ENCODE results near the gene SNF8.
"Not testable (repeated sequence)": the region's sequence is repeated elsewhere in the genome, so short reads cannot be mapped to it uniquely, and the experiment has no call there.

The SNF8 gene

GRCh38 chr17:48944515-48945260 is at the start of gene SNF8:
TSS of gene SNF8 (minus strand) at chr17:48944842. CDS start at chr17:48944734, 108 bp downstream.
- DNase-seq (ENCODE audit: low read depth): peak; percentile 48
- peak within 1 kb of the TSS; percentile 93 for H3K4me3 ChIP-seq (ENCODE audit: low read depth, low read length)

DNA sequence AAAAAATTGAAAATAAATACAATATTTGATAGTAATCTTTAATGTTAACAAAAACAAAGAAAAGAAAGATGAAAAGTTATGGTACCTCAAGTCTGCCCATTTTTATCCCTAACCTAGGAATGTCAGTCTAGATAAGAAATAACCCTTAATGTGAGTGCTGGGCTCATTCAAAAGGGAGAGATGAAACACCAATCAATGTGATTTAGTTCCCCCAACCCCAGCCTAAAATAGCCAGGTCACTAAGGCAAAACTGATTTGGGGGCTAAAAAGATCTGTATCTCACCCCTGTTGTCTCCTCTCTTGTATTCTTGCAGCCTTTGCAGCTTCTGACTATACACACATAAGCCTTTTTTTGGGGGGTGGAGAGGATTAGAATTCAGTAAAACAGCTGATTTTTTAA is 49.3 kb upstream of the SNF8 start:
- no peak for DNase-seq (ENCODE audit: low read depth)
- no peak overlapping the region for H3K4me3 ChIP-seq (ENCODE audit: low read depth, low read length)

DNA sequence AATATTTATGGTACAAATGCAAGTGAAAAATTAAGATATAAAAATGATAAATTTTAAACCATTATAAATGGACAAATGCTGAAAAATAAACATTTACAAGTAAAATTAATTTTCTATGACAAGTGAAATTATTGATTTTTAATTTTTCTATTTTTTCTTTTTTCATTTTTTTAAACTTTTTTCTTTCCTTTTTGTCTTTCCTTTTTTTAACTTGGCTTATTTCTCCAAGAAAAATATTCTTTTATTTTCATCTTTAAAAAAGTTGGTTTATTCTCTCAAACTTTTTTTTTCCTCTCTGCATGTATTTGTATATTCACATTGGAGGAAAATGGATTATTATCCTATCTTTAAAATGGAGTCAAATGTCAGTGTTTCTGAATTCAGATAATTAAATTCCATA is 48.7 kb upstream of the SNF8 start:
- DNase-seq (ENCODE audit: low read depth): no peak
- no peak overlapping the region for H3K4me3 ChIP-seq (ENCODE audit: low read depth, low read length)

DNA sequence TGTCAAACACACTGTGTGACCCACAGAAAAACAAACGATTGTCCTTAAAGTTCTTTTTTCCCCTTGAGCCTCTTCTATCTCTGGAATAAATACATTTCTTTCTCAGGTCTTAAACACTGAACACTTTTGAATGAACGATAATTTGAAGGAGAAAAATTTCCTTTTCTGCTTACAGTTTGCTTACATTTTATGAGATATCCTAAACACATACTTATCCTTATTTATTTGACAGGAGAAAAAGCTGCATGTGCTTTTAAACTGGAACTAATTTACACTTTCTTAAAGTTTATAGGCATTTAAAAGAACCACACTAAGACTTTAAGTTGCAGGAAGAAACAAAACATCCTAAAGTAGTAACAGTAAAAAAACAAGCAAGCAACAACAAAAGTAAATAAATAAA is 47.8 kb upstream of the SNF8 start:
- no peak overlapping the region for H3K4me3 ChIP-seq (ENCODE audit: low read depth, low read length)
- no peak for DNase-seq (ENCODE audit: low read depth)

- no peak for DNase-seq (ENCODE audit: low read depth)
- H3K4me3 ChIP-seq (ENCODE audit: low read depth, low read length): no peak overlapping the region
Observed at GRCh38 chr17:48990882-48991357, 46.3 kb upstream of the SNF8 start.

- no peak overlapping the region for H3K4me3 ChIP-seq (ENCODE audit: low read depth, low read length)
- no peak for DNase-seq (ENCODE audit: low read depth)
Observed at GRCh38 chr17:48989100-48989499, 44.5 kb upstream of the SNF8 start.

DNA sequence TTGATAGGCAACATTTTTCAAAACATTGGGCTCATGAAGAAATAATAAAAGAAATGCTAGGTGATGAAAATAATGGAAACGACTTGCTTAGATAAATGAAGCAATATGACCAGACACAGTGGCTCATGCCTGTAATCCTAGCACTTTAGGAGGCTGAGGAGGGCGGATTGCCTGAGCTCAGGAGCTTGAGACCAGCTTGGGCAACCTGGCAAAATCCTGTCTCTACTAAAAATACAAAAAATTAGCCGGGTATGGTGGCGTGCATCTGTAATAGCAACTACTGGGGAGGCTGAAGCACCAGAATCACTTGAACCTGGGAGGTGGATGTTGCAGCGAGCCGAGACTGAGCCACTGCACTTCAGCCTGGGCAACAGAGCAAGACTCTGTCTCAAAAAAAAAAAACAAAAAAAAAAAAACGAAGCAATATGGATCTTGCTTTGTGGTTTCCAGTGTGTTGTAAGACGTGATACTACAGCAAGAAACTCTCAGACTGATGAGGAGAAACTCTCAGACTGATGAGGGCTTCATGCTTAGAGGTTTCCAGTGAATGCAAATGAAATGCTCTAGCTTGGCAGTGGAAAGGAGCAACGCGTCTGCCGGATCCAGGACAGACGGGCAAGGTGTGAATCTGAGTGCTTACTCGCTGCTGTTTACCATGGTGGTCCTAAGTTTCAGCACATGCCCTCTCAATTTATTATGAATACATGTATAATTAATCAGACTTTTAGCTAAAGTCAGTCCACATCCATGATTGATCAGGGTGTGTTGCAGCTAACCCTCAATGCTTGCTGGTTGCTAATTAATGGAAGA is 41.0 kb upstream of the SNF8 start:
- H3K4me3 ChIP-seq (ENCODE audit: low read depth, low read length): no peak overlapping the region
- no peak for DNase-seq (ENCODE audit: low read depth)

GRCh38 chr17:48981927-48982539 is 37.4 kb upstream of the SNF8 start:
- no peak for DNase-seq (ENCODE audit: low read depth)
- H3K4me3 ChIP-seq (ENCODE audit: low read depth, low read length): no peak overlapping the region

DNA sequence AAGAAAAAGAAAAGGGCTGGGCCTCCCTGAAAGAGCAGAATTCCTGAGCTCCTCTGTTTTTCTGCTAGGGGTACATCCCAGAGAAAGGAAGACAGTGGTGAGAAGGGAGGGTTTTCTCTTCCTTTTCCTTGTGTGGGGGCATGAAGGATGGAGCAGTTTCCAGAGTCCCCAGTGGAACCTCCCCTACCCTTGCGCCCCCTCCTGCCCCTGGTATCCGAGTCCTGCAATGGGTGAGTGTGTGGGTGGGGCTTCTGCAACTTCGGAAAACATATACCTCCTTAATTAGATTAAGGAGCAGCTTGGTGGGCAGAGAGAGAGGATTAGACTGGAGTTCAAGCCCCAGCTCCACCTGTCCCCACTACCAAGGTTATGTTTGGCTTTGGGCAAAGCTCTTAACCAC is 29.2 kb upstream of the SNF8 start:
- H3K4me3 ChIP-seq (ENCODE audit: low read depth, low read length): no peak overlapping the region
- DNase-seq (ENCODE audit: low read depth): no peak

- H3K4me3 ChIP-seq (ENCODE audit: low read depth, low read length): peak overlapping the region; percentile 7
- no peak for DNase-seq (ENCODE audit: low read depth)
Observed at GRCh38 chr17:48972749-48973097, 28.1 kb upstream of the SNF8 start.

- H3K4me3 ChIP-seq (ENCODE audit: low read depth, low read length): no peak overlapping the region
- DNase-seq (ENCODE audit: low read depth): no peak
Observed at GRCh38 chr17:48970865-48971687, 26.4 kb upstream of the SNF8 start.

- H3K4me3 ChIP-seq (ENCODE audit: low read depth, low read length): no peak overlapping the region
- no peak for DNase-seq (ENCODE audit: low read depth)
Observed at GRCh38 chr17:48970224-48970623, 25.6 kb upstream of the SNF8 start.

GRCh38 chr17:48961516-48962233 is 17.0 kb upstream of the SNF8 start:
- H3K4me3 ChIP-seq (ENCODE audit: low read depth, low read length): no peak overlapping the region
- DNase-seq (ENCODE audit: low read depth): no peak

DNA sequence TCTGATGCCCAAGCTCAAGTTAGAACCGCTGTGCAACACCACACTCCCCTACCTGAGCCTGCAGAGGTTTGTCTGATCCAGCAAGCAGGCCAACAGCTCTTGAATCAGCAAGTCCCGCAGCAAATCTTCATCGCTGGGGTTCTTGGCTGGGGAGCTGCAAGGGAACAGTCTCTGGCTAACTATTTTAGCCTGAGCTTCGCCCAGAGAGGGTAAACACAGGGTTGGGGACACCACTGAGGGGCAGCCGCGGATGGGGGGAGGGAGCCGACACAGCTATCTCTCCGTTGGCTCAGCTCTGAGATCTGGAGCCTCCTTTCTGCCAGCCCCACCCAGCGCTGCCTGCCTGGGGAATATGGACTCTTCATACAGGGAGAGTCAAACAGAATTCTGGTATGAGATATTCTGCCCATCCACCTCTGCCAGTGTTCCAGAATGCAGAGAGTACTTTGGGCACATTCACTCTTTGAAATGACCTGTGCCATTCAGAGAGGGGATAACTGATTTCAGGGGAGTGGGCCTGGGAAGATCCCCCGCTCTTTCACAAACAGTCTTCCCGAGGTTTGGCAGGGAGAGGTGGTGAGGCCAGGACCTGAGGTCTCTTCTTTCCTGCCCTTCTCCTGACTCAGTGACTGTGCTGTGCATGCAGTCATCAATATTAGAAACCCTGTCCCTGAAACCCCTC is 16.3 kb upstream of the SNF8 start:
- DNase-seq (ENCODE audit: low read depth): no peak
- no peak overlapping the region for H3K4me3 ChIP-seq (ENCODE audit: low read depth, low read length)

DNA sequence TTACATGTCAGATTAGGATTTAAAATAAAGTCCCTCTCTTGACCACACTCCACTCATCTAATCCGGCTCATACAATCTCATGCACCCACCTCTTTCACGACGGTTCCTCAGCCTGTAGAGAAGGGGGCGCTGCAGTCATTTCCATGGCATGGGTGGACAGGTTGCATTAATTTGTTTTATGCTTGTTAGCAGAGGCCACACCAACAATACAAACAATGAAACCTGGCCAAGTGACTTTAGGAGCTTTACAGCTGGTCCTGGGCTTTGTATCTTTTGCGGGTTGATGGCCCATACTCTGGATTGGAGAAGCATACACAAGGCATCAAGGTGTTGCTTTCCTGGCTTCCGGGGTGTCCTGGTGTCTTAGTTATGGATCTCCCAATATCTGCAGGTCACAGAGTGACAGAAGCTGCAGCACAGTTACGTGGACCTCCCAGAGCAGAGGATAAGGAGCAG is 9.7 kb upstream of the SNF8 start:
- DNase-seq (ENCODE audit: low read depth): peak; percentile 41
- H3K4me3 ChIP-seq (ENCODE audit: low read depth, low read length): no peak overlapping the region

GRCh38 chr17:48952904-48953303 is 8.3 kb upstream of the SNF8 start:
- no peak overlapping the region for H3K4me3 ChIP-seq (ENCODE audit: low read depth, low read length)
- DNase-seq (ENCODE audit: low read depth): no peak

GRCh38 chr17:48951572-48951971 is 6.9 kb upstream of the SNF8 start:
- no peak overlapping the region for H3K4me3 ChIP-seq (ENCODE audit: low read depth, low read length)
- no peak for DNase-seq (ENCODE audit: low read depth)

GRCh38 chr17:48945261-48945651 is 614 bp upstream of the SNF8 start:
- DNase-seq (ENCODE audit: low read depth): not testable (repeated sequence)
- peak overlapping the region; percentile 93 for H3K4me3 ChIP-seq (ENCODE audit: low read depth, low read length)

Data from skeletal muscle cell (primary cell).